Limb (tissue), 2 donors: Measurements from ENCODE around the gene CCR6.
"Not testable (repeated sequence)": the region's sequence is repeated elsewhere in the genome, so short reads cannot be mapped to it uniquely, and the experiment has no call there.

Source experiments
- DNase-seq, 2 donors: peaks; one replicate each; pipeline ENCODE4 v3.0.0-alpha.2; 2016; ENCODE audit errors: extremely low spot score in 2 of 2

CCR6 gene

GRCh38 chr6:167168296-167168695 is 45.4 kb downstream of the CCR6 start:
- DNase-seq: not testable (repeated sequence)

- not testable (repeated sequence) for DNase-seq
Observed at GRCh38 chr6:167169867-167170266, 47.0 kb downstream of the CCR6 start.

GRCh38 chr6:167171300-167171699 is 48.4 kb downstream of the CCR6 start:
- not testable (repeated sequence) for DNase-seq

- not testable (repeated sequence) for DNase-seq
Observed at GRCh38 chr6:167172011-167172410, 49.1 kb downstream of the CCR6 start.

- DNase-seq: not testable (repeated sequence)
Observed at GRCh38 chr6:167177271-167177670, 54.4 kb downstream of the CCR6 start.

- DNase-seq: not testable (repeated sequence)
Observed at GRCh38 chr6:167178896-167179655, 56.2 kb downstream of the CCR6 start.

- not testable (repeated sequence) for DNase-seq
Observed at GRCh38 chr6:167180086-167180485, 57.2 kb downstream of the CCR6 start.

GRCh38 chr6:167181351-167181750 is 58.5 kb downstream of the CCR6 start:
- not testable (repeated sequence) for DNase-seq

GRCh38 chr6:167182913-167183314 is 60.0 kb downstream of the CCR6 start:
- not testable (repeated sequence) for DNase-seq

GRCh38 chr6:167185101-167185500 is 62.2 kb downstream of the CCR6 start:
- DNase-seq: not testable (repeated sequence)

- not testable (repeated sequence) for DNase-seq
Observed at GRCh38 chr6:167187275-167187674, 64.4 kb downstream of the CCR6 start.
